MM.1S (cell line): ENCODE results near the gene MTREX.

ENCODE experiments used
- DNase-seq: peaks from one replicate; pipeline ENCODE4 v3.0.0-alpha.2; 2015
- H2AFZ ChIP-seq: fragments of 300-600 bp; sonication (generic); 2 replicates; pipeline ENCODE4 v1.6.0; 2016; ENCODE audit warnings: antibody characterized with exemption, low read length
- H3F3A ChIP-seq: fragments of 300-600 bp; sonication (generic); 2 replicates; pipeline ENCODE4 v1.6.1; 2016; ENCODE audit warnings: mild to moderate bottlenecking, antibody characterized with exemption, low read length, moderate library complexity, mixed read lengths; ENCODE audit not compliant: insufficient read depth
- H3K27ac ChIP-seq: fragments of 300-600 bp; sonication (generic); 2 replicates; pipeline ENCODE4 v1.5.1; 2016; ENCODE audit warnings: mild to moderate bottlenecking, low read length
- H3K27me3 ChIP-seq: fragments of 300-600 bp; sonication (generic); replicated peaks from 2 replicates; pipeline ENCODE4 v1.6.0; 2016; ENCODE audit warnings: low read length; ENCODE audit not compliant: insufficient read depth
- H3K36me3 ChIP-seq: fragments of 300-600 bp; sonication (generic); replicated peaks from 2 replicates; pipeline ENCODE4 v1.6.1; 2016; ENCODE audit warnings: mild to moderate bottlenecking, low read length, mixed read lengths; ENCODE audit not compliant: insufficient read depth
- H3K4me1 ChIP-seq: fragments of 300-600 bp; sonication (generic); 2 replicates; pipeline ENCODE4 v1.6.1; 2016; ENCODE audit warnings: low read length, mixed read lengths
- H3K4me2 ChIP-seq: fragments of 300-600 bp; sonication (generic); 2 replicates; pipeline ENCODE4 v1.6.0; 2016; ENCODE audit warnings: low read depth, low read length
- H3K4me3 ChIP-seq: fragments of 300-600 bp; sonication (generic); 2 replicates; pipeline ENCODE4 v1.5.1; 2016; ENCODE audit warnings: low read length, mixed read lengths
- H3K79me2 ChIP-seq: fragments of 300-600 bp; sonication (generic); 2 replicates; pipeline ENCODE4 v1.6.1; 2016; ENCODE audit warnings: mixed run types, low read length, mixed read lengths
- H3K9ac ChIP-seq: fragments of 300-600 bp; sonication (generic); 2 replicates; pipeline ENCODE4 v1.6.1; 2016; ENCODE audit warnings: low read length, mixed read lengths
- H3K9me2 ChIP-seq: fragments of 300-600 bp; sonication (generic); replicated peaks from 2 replicates; pipeline ENCODE4 v1.6.1; 2016; ENCODE audit warnings: mild to moderate bottlenecking, low read length, mixed read lengths; ENCODE audit not compliant: insufficient read depth
- H3K9me3 ChIP-seq: fragments of 300-600 bp; sonication (generic); replicated peaks from 2 replicates; pipeline ENCODE4 v1.6.1; 2016; ENCODE audit warnings: mild to moderate bottlenecking, low read length, mixed read lengths; ENCODE audit not compliant: insufficient read depth
- H4K20me1 ChIP-seq: fragments of 300-600 bp; sonication (generic); 2 replicates; pipeline ENCODE4 v1.6.1; 2016; ENCODE audit warnings: mild to moderate bottlenecking, low read length, moderate library complexity, mixed read lengths; ENCODE audit not compliant: insufficient read depth
- CTCF ChIP-seq: fragments of 300-600 bp; sonication (generic); IDR thresholded peaks from 2 replicates; pipeline ENCODE4 v1.5.1; 2016; ENCODE audit warnings: antibody characterized with exemption, low read length, mixed read lengths
- EZH2 ChIP-seq: fragments of 300-600 bp; sonication (generic); optimal IDR thresholded peaks from 2 replicates; pipeline ENCODE3; 2017; ENCODE audit warnings: low read depth, mild to moderate bottlenecking, antibody characterized with exemption, low read length, mixed read lengths
- EZH2phosphoT487 ChIP-seq: fragments of 300-600 bp; sonication (generic); IDR thresholded peaks from 2 replicates; pipeline ENCODE4 v1.6.1; 2018; ENCODE audit warnings: antibody characterized with exemption, low read length

The MTREX gene

GRCh38 chr5:55290991-55291390 is 16.8 kb upstream of the MTREX start:
- no peak overlapping the region for H3K4me2 ChIP-seq

GRCh38 chr5:55294935-55295334 is 12.9 kb upstream of the MTREX start:
- peaks cover 5% of the 10 kb centered on the region; the same call in 1 of the 2 replicates for H3K36me3 ChIP-seq
- DNase-seq: no peak
- no peak overlapping the region for H3K4me3 ChIP-seq
- TF ChIP-seq EZH2 (no peak), EZH2phosphoT487 (no peak)
- no peak overlapping the region for H3K9ac ChIP-seq
- H3K9me3 ChIP-seq: no peaks in the 10 kb centered on the region
- H3K9me2 ChIP-seq: no peaks in the 10 kb centered on the region
- H2AFZ ChIP-seq: no peak overlapping the region
- H3K79me2 ChIP-seq: peaks cover 14% of the 10 kb centered on the region
- H3K27me3 ChIP-seq: no peaks in the 10 kb centered on the region
- H3K27ac ChIP-seq: no peak overlapping the region
- H3K4me1 ChIP-seq: 0 out of 2 replicates have a peak, but pooled peaks cover 6% of the 10 kb centered on the region
- H4K20me1 ChIP-seq: no peaks in the 10 kb centered on the region
- no peaks in the 10 kb centered on the region for H3F3A ChIP-seq
- no peak overlapping the region for H3K4me2 ChIP-seq

More at GRCh38 chr5:55290991-55291390, 16.8 kb upstream of the MTREX start:
- Histone ChIP-seq H3K9me2 (no peaks in the 10 kb centered on the region), H3K27ac (no peak overlapping the region), H3K4me3 (no peak overlapping the region), H3K4me1 (no peaks in the 10 kb centered on the region), H2AFZ (no peak overlapping the region), H3K27me3 (no peaks in the 10 kb centered on the region), H3K79me2 (no peaks in the 10 kb centered on the region), H4K20me1 (no peaks in the 10 kb centered on the region), H3K9ac (no peak overlapping the region), H3K9me3 (no peaks in the 10 kb centered on the region), H3F3A (no peaks in the 10 kb centered on the region), H3K36me3 (peaks cover 10% of the 10 kb centered on the region; the same call in 1 of the 2 replicates)
- DNase-seq: no peak
- TF ChIP-seq EZH2 (no peak), CTCF (no peak), EZH2phosphoT487 (no peak)

- H3K4me2 ChIP-seq: no peak overlapping the region
- no peaks in the 10 kb centered on the region for H4K20me1 ChIP-seq
- TF ChIP-seq CTCF (no peak), EZH2phosphoT487 (no peak), EZH2 (no peak)
- no peaks in the 10 kb centered on the region for H3K9me3 ChIP-seq
- H3F3A ChIP-seq: no peaks in the 10 kb centered on the region
- H3K79me2 ChIP-seq: peaks cover 69% of the 10 kb centered on the region
- no peak overlapping the region for H3K9ac ChIP-seq
- H3K27me3 ChIP-seq: no peaks in the 10 kb centered on the region
- no peaks in the 10 kb centered on the region for H3K36me3 ChIP-seq
- no peak for DNase-seq
- H3K4me1 ChIP-seq: peaks cover 12% of the 10 kb centered on the region
- H3K27ac ChIP-seq: no peak overlapping the region
- no peak overlapping the region for H2AFZ ChIP-seq
- H3K4me3 ChIP-seq: no peak overlapping the region
- no peaks in the 10 kb centered on the region for H3K9me2 ChIP-seq
These were observed 6.9 kb upstream of the MTREX start for GRCh38 chr5:55300890-55301289.

- no peak overlapping the region for H3K4me3 ChIP-seq
- no peak overlapping the region for H3K27ac ChIP-seq
- no peak overlapping the region for H2AFZ ChIP-seq
- no peaks in the 10 kb centered on the region for H3F3A ChIP-seq
- peaks cover 88% of the 10 kb centered on the region for H3K79me2 ChIP-seq
- H3K9ac ChIP-seq: no peak overlapping the region
- no peaks in the 10 kb centered on the region for H4K20me1 ChIP-seq
- TF ChIP-seq CTCF (no peak), EZH2phosphoT487 (no peak), EZH2 (no peak)
- no peaks in the 10 kb centered on the region for H3K9me3 ChIP-seq
- DNase-seq: no peak
- H3K27me3 ChIP-seq: no peaks in the 10 kb centered on the region
- no peaks in the 10 kb centered on the region for H3K36me3 ChIP-seq
- no peaks in the 10 kb centered on the region for H3K9me2 ChIP-seq
- H3K4me1 ChIP-seq: peaks cover 12% of the 10 kb centered on the region
- H3K4me2 ChIP-seq: no peak overlapping the region
These were observed 4.5 kb upstream of the MTREX start for GRCh38 chr5:55303238-55303690.
